Activated T-cell treated with anti-CD3 and anti-CD28 coated beads, Interleukin-2, amount 50 U/mL, for 72 hours (primary cell): ENCODE results near the gene PNLDC1. TPM values are rescaled to one million over a fixed set of nuclear protein-coding genes. Genes with fewer than 3 reads are reported as not detected.
"Not testable (repeated sequence)": the region's sequence is repeated elsewhere in the genome, so short reads cannot be mapped to it uniquely, and the experiment has no call there.

Source experiments
- ATAC-seq, 2 donors: fragments of 150-1000 bp; cut with Tn5 transposase; replicated peaks in 1 of 2; 2 replicates each; pipeline ENCODE4 v1.10.0; 2021; ENCODE audit warnings: moderate library complexity in 2 of 2, mild to moderate bottlenecking in 1 of 2
- DNase-seq, 2 donors: peaks; one replicate each; pipeline ENCODE4 v3.0.0; 2021 to 2022; ENCODE audit warnings: mixed read lengths in 1 of 2
- H3K27ac Mint-ChIP-seq: one replicate; pipeline ENCODE4 v1.8.0; 2022; ENCODE audit warnings: mild to moderate bottlenecking, moderate library complexity, mixed read lengths
- H3K27me3 Mint-ChIP-seq: one replicate; pipeline ENCODE4 v1.8.0; 2022; ENCODE audit warnings: low read depth, mixed read lengths
- H3K36me3 Mint-ChIP-seq, 2 donors: one replicate each; pipeline ENCODE4 v1.8.0; 2022; ENCODE audit warnings: mixed read lengths in 2 of 2, mild to moderate bottlenecking in 1 of 2; ENCODE audit not compliant: insufficient read depth in 2 of 2
- H3K4me1 Mint-ChIP-seq: one replicate; pipeline ENCODE4 v1.8.0; 2022; ENCODE audit warnings: low read depth, mixed read lengths
- H3K4me3 Mint-ChIP-seq, 2 donors: one replicate each; pipeline ENCODE4 v1.8.0; 2022; ENCODE audit warnings: mild to moderate bottlenecking in 2 of 2, mixed read lengths in 2 of 2, moderate library complexity in 2 of 2
- H3K9me3 Mint-ChIP-seq, 2 donors: one replicate each; pipeline ENCODE4 v1.8.0; 2022; ENCODE audit warnings: mixed read lengths in 2 of 2
- total RNA-seq, 2 donors: library from RNA; stranded (reverse); gene quantifications; one replicate each; pipeline ENCODE4 v1.2.3, GENCODE V29; 2022

Gene PNLDC1
- total RNA-seq, 2 donors from 2014 or later, result 0.37 to 0.62 TPM

GRCh38 chr6:159815410-159815809 is 15.3 kb downstream of the PNLDC1 start:
- no peak for ATAC-seq
- H3K4me1 Mint-ChIP-seq, result peaks cover 10% of the 10 kb centered on the region
- H3K27me3 Mint-ChIP-seq, result no peaks in the 10 kb centered on the region
- H3K9me3 Mint-ChIP-seq, result no peaks in the 10 kb centered on the region
- no peak for DNase-seq
- no peak overlapping the region for H3K4me3 Mint-ChIP-seq
- H3K27ac Mint-ChIP-seq, result no peak overlapping the region
- H3K36me3 Mint-ChIP-seq, result no peaks in the 10 kb centered on the region

- not testable (repeated sequence) for H3K27me3 Mint-ChIP-seq, DNase-seq, H3K27ac Mint-ChIP-seq, ATAC-seq, H3K9me3 Mint-ChIP-seq, H3K36me3 Mint-ChIP-seq, H3K4me3 Mint-ChIP-seq
- peaks cover 10% of the 10 kb centered on the region for H3K4me1 Mint-ChIP-seq
These were observed 16.7 kb downstream of the PNLDC1 start for GRCh38 chr6:159816775-159817174.

GRCh38 chr6:159817951-159818739 is 18.1 kb downstream of the PNLDC1 start:
- Mint-ChIP-seq H3K4me3 (no peak overlapping the region), H3K27ac (no peak overlapping the region), H3K4me1 (peaks cover 10% of the 10 kb centered on the region), H3K27me3 (no peaks in the 10 kb centered on the region), H3K9me3 (no peaks in the 10 kb centered on the region), H3K36me3 (no peaks in the 10 kb centered on the region)
- no peak for DNase-seq
- ATAC-seq, result no peak

DNA sequence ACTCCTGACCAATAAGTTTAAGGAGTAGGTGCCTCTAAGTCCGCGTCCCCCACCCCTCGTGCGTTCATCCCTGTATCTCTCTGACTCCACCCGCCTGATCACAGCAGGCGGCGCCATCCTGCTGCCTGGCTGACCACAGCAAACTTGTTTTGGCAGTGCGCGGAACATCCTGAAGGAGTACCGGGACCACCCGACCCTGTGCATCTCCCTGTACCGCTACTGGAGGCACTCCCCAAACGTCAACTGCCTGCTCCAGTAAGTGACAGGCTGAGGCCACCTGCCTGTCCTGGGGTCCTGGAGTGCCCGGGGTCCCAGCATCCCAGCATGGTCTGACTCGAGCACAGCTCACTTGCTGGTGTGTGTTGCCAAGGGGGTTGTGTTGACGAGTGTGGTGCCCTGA is 19.0 kb downstream of the PNLDC1 start:
- no peaks in the 10 kb centered on the region for H3K9me3 Mint-ChIP-seq
- no peaks in the 10 kb centered on the region for H3K27me3 Mint-ChIP-seq
- ATAC-seq (no peak), DNase-seq (no peak)
- H3K4me3 Mint-ChIP-seq, result peak overlapping the region; percentile 72 to 77
- H3K4me1 Mint-ChIP-seq, result peaks cover 10% of the 10 kb centered on the region
- no peaks in the 10 kb centered on the region for H3K36me3 Mint-ChIP-seq
- H3K27ac Mint-ChIP-seq, result peak overlapping the region; percentile 51

- H3K4me3 Mint-ChIP-seq, result peak overlapping the region; percentile 72 to 77
- ATAC-seq, result peak; percentile 79 to 86
- peak; percentile 27 to 31 for DNase-seq
- no peaks in the 10 kb centered on the region for H3K9me3 Mint-ChIP-seq
- peaks cover 10% of the 10 kb centered on the region for H3K4me1 Mint-ChIP-seq
- no peaks in the 10 kb centered on the region for H3K27me3 Mint-ChIP-seq
- H3K27ac Mint-ChIP-seq, result peak overlapping the region; percentile 5
- no peaks in the 10 kb centered on the region for H3K36me3 Mint-ChIP-seq
These were observed 20.0 kb downstream of the PNLDC1 start for GRCh38 chr6:159819932-159820640.

DNA sequence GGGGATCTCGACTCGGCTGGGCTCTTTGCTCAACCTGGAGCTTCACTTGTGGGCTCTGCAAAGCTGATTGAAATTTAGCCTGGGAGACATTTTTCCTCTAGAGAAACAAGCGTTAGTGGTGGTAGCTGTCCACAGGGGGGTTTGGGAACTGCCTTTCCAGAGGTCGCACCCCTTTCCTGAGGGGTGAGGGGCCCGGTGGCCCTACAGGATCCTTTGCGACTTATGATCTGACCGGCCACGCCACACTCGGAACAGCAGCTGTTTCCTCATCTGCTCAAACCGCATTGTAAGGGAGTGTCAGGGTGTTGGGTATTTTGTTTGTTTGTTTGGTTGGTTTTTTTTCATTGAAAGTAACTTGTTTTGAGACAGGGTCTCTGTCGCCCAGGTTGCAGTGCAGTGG is 21.0 kb downstream of the PNLDC1 start:
- Mint-ChIP-seq H3K4me1 (peaks cover 10% of the 10 kb centered on the region), H3K9me3 (no peaks in the 10 kb centered on the region), H3K27me3 (no peaks in the 10 kb centered on the region), H3K36me3 (no peaks in the 10 kb centered on the region), H3K4me3 (no peak overlapping the region), H3K27ac (no peak overlapping the region)
- DNase-seq (no peak), ATAC-seq (no peak)

- Mint-ChIP-seq H3K4me1 (peaks cover 10% of the 10 kb centered on the region), H3K9me3 (no peaks in the 10 kb centered on the region), H3K27ac (no peak overlapping the region), H3K36me3 (no peaks in the 10 kb centered on the region), H3K27me3 (no peaks in the 10 kb centered on the region), H3K4me3 (no peak overlapping the region)
- ATAC-seq (no peak), DNase-seq (no peak)
These were observed 21.6 kb downstream of the PNLDC1 start for GRCh38 chr6:159821726-159822125.

DNA sequence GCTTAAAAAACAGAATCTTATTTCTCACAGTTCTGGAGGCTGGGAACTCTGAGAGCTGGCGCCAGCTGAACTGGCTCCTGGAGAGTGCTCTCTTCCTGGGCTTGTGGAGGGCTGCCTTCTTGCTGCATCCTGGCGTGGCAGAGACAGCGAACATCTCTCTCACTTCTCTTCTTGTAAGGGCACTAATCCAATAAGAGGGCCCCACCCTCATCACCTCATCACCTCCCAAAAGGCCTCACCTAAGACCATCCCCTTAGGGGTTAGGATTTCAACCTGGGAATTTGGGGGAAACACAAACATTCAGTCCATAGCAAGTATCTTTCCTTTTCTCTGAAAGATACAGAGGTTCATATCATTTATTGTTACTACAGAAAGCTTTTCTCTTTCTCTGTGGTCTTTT is 23.9 kb downstream of the PNLDC1 start:
- ATAC-seq (no peak), DNase-seq (no peak)
- no peak overlapping the region for H3K4me3 Mint-ChIP-seq
- no peak overlapping the region for H3K27ac Mint-ChIP-seq
- H3K36me3 Mint-ChIP-seq, result no peaks in the 10 kb centered on the region
- H3K9me3 Mint-ChIP-seq, result no peaks in the 10 kb centered on the region
- H3K27me3 Mint-ChIP-seq, result no peaks in the 10 kb centered on the region
- peaks cover 10% of the 10 kb centered on the region for H3K4me1 Mint-ChIP-seq

GRCh38 chr6:159824690-159825089 is 24.6 kb downstream of the PNLDC1 start:
- not testable (repeated sequence) for ATAC-seq, H3K36me3 Mint-ChIP-seq, H3K27me3 Mint-ChIP-seq, H3K4me3 Mint-ChIP-seq, H3K4me1 Mint-ChIP-seq, H3K27ac Mint-ChIP-seq, H3K9me3 Mint-ChIP-seq, DNase-seq

DNA sequence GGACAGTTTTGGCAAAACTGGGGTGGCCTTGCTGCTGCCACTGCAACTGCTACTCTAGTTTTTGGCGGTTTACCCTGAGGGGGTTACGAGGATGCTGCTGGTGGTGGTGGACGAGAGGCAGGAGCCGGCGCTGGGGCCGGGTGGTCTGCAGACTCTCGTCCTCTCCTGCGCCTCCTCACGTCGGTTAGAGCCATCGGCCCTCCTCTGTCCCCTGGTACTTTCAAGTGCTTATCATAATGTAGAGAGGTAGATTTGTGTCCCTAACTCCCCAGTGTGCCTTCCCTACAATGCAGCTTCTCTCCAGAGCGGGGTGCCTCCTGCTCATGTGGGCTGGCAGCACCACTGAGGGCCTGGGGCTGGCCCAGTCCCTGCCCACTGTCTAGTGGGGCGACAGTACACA is 25.9 kb downstream of the PNLDC1 start:
- Mint-ChIP-seq H3K36me3 (no peaks in the 10 kb centered on the region), H3K9me3 (no peaks in the 10 kb centered on the region), H3K27ac (no peak overlapping the region), H3K4me3 (no peak overlapping the region), H3K27me3 (no peaks in the 10 kb centered on the region), H3K4me1 (peaks cover 5% of the 10 kb centered on the region)
- DNase-seq, result no peak
- no peak for ATAC-seq

- Mint-ChIP-seq H3K36me3 (no peaks in the 10 kb centered on the region), H3K27ac (no peak overlapping the region)
- DNase-seq, result no peak
These were observed 27.0 kb downstream of the PNLDC1 start for GRCh38 chr6:159826968-159827647.

DNA sequence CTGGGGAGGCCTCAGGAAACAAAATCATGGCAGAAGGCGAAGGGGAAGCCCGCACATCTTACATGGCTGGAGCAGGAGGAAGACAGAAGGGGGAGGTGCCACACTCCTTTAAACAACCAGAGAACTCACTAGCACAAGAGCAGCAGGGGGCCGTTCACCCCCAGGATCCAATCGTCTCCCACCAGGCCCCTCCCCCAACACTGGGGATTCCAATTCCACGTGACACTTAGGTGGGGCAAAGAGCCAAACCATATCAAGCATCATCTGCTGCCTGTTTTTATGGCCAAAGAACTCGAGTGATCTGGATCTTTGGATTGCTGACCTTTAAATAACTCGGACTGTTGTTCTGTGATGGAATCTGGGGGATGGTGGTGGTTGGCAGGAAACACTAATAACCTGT is 28.0 kb downstream of the PNLDC1 start:
- no peaks in the 10 kb centered on the region for H3K9me3 Mint-ChIP-seq
- DNase-seq, result no peak
- no peaks in the 10 kb centered on the region for H3K36me3 Mint-ChIP-seq
- H3K27me3 Mint-ChIP-seq, result no peaks in the 10 kb centered on the region
- H3K27ac Mint-ChIP-seq, result no peak overlapping the region
- H3K4me3 Mint-ChIP-seq, result no peak overlapping the region
- peaks cover 5% of the 10 kb centered on the region for H3K4me1 Mint-ChIP-seq
- no peak for ATAC-seq

More at GRCh38 chr6:159826968-159827647, 27.0 kb downstream of the PNLDC1 start:
- no peaks in the 10 kb centered on the region for H3K9me3 Mint-ChIP-seq
- no peaks in the 10 kb centered on the region for H3K27me3 Mint-ChIP-seq
- peaks cover 5% of the 10 kb centered on the region for H3K4me1 Mint-ChIP-seq
- H3K4me3 Mint-ChIP-seq, result no peak overlapping the region
- ATAC-seq, result no peak

DNA sequence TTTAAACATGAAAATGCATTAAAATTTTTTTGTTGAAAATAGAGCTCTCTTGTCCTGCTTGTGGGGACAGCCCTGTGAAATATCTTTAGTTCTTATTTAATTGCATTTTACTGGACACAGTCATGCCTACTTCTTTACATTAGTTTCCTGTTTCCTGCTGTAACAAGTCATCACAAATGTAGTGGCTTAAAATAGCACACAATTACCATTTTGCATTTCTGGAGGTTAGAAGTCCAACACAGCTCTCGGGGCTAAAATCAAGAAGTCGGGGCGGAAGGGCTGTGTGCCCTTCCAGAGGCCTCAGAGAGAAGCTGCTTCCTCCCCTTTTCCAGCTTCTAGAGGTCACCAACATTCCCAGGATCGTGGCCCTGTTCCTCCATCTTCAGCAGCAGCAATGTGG is 29.4 kb downstream of the PNLDC1 start:
- DNase-seq, result no peak
- H3K36me3 Mint-ChIP-seq, result no peaks in the 10 kb centered on the region
- no peak for ATAC-seq
- no peak overlapping the region for H3K27ac Mint-ChIP-seq
- peaks cover 10% of the 10 kb centered on the region for H3K4me1 Mint-ChIP-seq
- H3K9me3 Mint-ChIP-seq, result no peaks in the 10 kb centered on the region
- no peaks in the 10 kb centered on the region for H3K27me3 Mint-ChIP-seq
- H3K4me3 Mint-ChIP-seq, result no peak overlapping the region
